ENCODE results near the gene GATAD1.
"Not testable (repeated sequence)": the region's sequence is repeated elsewhere in the genome, so short reads cannot be mapped to it uniquely, and the experiment has no call there.

The GATAD1 gene

DNA sequence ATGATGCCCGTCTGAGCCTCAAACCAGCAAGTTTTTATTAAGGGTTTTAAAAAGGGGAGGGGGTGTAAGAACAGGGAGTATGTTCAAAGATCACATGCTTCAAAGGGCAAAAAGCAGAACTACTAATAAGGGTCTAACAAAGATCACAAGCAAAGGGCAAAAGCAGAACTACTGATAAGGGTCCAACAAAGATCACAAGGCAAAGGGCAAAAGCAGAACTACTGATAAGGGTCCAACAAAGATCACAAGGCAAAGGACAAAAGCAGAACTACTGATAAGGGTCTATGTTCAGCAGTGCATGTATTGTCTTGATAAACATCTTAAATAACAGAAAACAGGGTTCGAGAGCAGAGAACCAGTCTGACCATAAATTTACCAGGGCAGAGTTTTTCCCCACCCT is 4.6 kb upstream of the GATAD1 start:
- not testable (repeated sequence) for H3K9me3 ChIP-seq (ENCODE audit: control insufficient read depth, low read depth, low read length); H3K27me3 ChIP-seq (ENCODE audit: control insufficient read depth, insufficient read depth, low read length); H3K4me3 ChIP-seq (ENCODE audit: low read length); H3K36me3 ChIP-seq (ENCODE audit: control insufficient read depth, low read depth, low read length); H3K9ac ChIP-seq (ENCODE audit: low read length); H3K27ac ChIP-seq (ENCODE audit: low read length); H3K4me1 ChIP-seq (ENCODE audit: control insufficient read depth, low read depth, low read length)

DNA sequence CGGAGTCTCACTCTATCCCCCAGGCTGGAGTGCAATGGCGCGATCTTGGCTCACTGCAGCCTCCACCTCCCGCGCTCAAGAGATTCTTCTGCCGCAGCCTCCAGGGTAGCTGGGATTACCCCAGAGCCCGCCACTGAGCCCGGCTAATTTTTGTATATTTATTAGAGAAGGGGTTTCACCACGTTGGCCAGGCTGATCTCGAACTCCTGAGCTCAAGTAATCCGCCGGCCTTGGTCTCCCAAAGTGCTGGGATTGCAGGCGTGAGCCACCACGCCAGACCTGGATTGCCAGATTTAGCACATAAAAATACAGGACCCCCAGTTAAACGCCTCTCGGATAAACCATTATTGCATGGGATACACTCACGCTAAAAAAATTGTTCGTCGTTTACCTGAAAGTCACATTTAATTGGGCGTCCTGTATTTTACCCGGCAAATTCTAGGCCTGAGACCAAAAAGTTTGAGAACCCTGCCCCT is 375 bp upstream of the GATAD1 start:
- H3K9me3 ChIP-seq (ENCODE audit: control insufficient read depth, low read depth, low read length), result no peaks in the 10 kb centered on the region
- H3K4me3 ChIP-seq (ENCODE audit: low read length), result peak overlapping the region; percentile 70
- peaks cover 3% of the 10 kb centered on the region for H3K4me1 ChIP-seq (ENCODE audit: control insufficient read depth, low read depth, low read length)
- H3K27me3 ChIP-seq (ENCODE audit: control insufficient read depth, insufficient read depth, low read length), result no peaks in the 10 kb centered on the region
- peak overlapping the region; percentile 83 for H3K9ac ChIP-seq (ENCODE audit: low read length)
- H3K36me3 ChIP-seq (ENCODE audit: control insufficient read depth, low read depth, low read length), result peaks cover 26% of the 10 kb centered on the region
- no peak overlapping the region for H3K27ac ChIP-seq (ENCODE audit: low read length)

DNA sequence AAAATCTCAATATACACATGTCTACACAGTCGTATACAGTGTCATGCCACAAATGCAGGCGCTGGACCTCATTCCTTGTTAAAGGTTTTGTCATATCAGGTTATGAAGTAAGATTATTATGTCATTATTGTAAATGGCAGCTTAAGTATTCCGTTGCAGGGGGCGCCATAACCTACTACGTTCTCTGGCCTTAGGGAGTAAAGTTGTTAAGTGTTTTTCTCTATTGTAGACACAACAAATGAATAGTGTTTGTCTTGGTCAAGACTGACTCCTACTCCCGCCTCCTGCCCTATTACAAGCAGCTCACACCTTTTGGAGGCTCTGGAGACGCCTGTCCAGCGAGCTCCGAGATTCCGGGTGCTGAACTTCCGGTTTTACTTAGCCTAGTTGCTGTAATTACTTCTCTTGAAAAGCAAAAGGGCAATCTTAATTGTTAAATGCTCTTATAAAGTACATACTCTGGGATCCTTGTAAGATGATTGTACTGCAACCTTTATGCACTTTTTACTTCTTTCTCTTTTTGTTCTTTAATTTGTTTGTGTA is 994 bp downstream of the GATAD1 start:
- Histone ChIP-seq H3K36me3 (ENCODE audit: control insufficient read depth, low read depth, low read length) (peaks cover 40% of the 10 kb centered on the region), H3K9me3 (ENCODE audit: control insufficient read depth, low read depth, low read length) (no peaks in the 10 kb centered on the region), H3K4me3 (ENCODE audit: low read length) (peak overlapping the region; percentile 70), H3K9ac (ENCODE audit: low read length) (peak overlapping the region; percentile 83), H3K27ac (ENCODE audit: low read length) (no peak overlapping the region), H3K27me3 (ENCODE audit: control insufficient read depth, insufficient read depth, low read length) (no peaks in the 10 kb centered on the region), H3K4me1 (ENCODE audit: control insufficient read depth, low read depth, low read length) (peaks cover 3% of the 10 kb centered on the region)

DNA sequence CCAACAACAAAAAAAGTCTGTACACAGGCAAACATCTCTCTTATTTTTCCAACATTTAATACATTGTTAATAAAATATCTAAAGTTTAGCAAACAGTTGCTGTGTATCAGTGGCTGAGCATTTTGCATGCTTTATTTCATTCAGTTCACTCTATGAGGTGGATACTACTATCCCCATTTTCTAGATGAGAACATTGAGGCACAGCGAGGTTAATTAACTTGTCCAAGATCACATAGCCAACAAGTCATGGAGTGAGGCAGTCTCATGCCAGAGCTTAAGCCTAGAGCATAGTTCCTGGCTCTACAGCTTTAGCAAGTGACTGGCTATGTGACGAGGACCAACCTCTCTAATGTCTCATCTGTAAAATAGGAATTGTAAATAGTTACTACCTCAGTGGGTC is 4.4 kb downstream of the GATAD1 start:
- H3K36me3 ChIP-seq (ENCODE audit: control insufficient read depth, low read depth, low read length), result peaks cover 74% of the 10 kb centered on the region
- H3K4me1 ChIP-seq (ENCODE audit: control insufficient read depth, low read depth, low read length), result peaks cover 3% of the 10 kb centered on the region

DNA sequence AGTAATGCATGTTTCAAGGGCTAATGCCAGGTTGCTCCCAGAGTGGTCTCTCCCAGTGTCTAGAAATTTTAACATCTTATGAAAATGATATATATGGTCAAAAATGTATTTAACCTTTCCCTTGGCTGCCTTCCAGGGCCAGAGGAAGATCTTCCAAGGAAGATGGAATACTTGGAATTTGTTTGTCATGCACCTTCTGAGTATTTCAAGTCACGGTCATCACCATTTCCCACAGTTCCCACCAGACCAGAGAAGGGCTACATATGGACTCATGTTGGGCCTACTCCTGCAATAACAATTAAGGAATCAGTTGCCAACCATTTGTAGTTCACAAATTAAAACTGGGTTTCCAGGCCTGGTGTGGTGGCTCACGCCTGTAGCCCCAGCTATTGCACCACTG is 9.0 kb downstream of the GATAD1 start:
- Histone ChIP-seq H3K9me3 (ENCODE audit: control insufficient read depth, low read depth, low read length) (no peaks in the 10 kb centered on the region), H3K27ac (ENCODE audit: low read length) (no peak overlapping the region), H3K9ac (ENCODE audit: low read length) (no peak overlapping the region), H3K4me3 (ENCODE audit: low read length) (no peak overlapping the region), H3K36me3 (ENCODE audit: control insufficient read depth, low read depth, low read length) (peaks cover 59% of the 10 kb centered on the region), H3K4me1 (ENCODE audit: control insufficient read depth, low read depth, low read length) (no peaks in the 10 kb centered on the region), H3K27me3 (ENCODE audit: control insufficient read depth, insufficient read depth, low read length) (no peaks in the 10 kb centered on the region)

More for the DNA sequence above, 4.4 kb downstream of the GATAD1 start:
- Histone ChIP-seq H3K9ac (ENCODE audit: low read length) (no peak overlapping the region), H3K9me3 (ENCODE audit: control insufficient read depth, low read depth, low read length) (no peaks in the 10 kb centered on the region), H3K27me3 (ENCODE audit: control insufficient read depth, insufficient read depth, low read length) (no peaks in the 10 kb centered on the region), H3K27ac (ENCODE audit: low read length) (no peak overlapping the region), H3K4me3 (ENCODE audit: low read length) (no peak overlapping the region)

DNA sequence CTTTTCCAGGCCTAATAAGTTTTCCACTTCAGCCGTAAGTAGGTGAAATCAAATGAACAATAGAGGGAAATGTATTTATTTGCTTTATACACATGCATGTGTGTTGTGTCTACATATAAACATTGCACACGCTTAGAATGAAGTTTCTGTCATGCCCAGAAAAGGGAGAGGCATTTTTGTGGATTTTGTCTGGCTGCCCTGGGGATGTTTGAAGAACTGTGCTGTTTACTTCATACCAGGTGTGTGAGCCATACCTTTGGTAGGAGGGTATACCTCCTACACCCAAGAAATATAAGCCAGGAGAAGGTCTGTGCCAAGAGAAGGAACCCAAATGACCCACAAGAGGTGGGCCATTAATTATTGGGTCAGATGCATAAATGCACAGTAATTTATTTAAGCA is 12.8 kb downstream of the GATAD1 start:
- Histone ChIP-seq H3K9me3 (ENCODE audit: control insufficient read depth, low read depth, low read length) (no peaks in the 10 kb centered on the region), H3K27ac (ENCODE audit: low read length) (no peak overlapping the region), H3K4me3 (ENCODE audit: low read length) (no peak overlapping the region), H3K36me3 (ENCODE audit: control insufficient read depth, low read depth, low read length) (peaks cover 20% of the 10 kb centered on the region), H3K27me3 (ENCODE audit: control insufficient read depth, insufficient read depth, low read length) (no peaks in the 10 kb centered on the region), H3K4me1 (ENCODE audit: control insufficient read depth, low read depth, low read length) (no peaks in the 10 kb centered on the region), H3K9ac (ENCODE audit: low read length) (no peak overlapping the region)

DNA sequence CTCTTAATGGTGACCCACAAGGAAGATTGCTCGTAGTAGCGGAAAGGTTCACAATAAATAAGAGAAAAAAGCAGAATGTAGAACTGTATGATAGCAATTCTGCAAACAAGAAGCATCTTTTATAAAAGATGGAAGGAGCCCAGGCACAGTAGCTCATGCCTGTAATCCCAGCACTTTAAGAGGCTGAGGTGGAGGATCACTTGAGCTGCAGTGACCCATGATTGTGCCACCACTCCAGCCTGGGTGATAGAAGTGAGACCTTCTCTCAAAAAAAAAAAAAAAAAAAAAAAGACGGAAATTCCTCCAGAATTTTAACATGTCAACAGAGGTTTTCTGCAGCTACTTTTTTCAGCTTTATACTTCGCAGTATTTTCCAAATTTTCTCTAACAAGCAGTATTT is 13.2 kb downstream of the GATAD1 start:
- Histone ChIP-seq H3K36me3 (ENCODE audit: control insufficient read depth, low read depth, low read length) (peaks cover 16% of the 10 kb centered on the region), H3K9me3 (ENCODE audit: control insufficient read depth, low read depth, low read length) (no peaks in the 10 kb centered on the region), H3K27ac (ENCODE audit: low read length) (no peak overlapping the region), H3K27me3 (ENCODE audit: control insufficient read depth, insufficient read depth, low read length) (no peaks in the 10 kb centered on the region), H3K4me1 (ENCODE audit: control insufficient read depth, low read depth, low read length) (no peaks in the 10 kb centered on the region), H3K9ac (ENCODE audit: low read length) (no peak overlapping the region), H3K4me3 (ENCODE audit: low read length) (no peak overlapping the region)

DNA sequence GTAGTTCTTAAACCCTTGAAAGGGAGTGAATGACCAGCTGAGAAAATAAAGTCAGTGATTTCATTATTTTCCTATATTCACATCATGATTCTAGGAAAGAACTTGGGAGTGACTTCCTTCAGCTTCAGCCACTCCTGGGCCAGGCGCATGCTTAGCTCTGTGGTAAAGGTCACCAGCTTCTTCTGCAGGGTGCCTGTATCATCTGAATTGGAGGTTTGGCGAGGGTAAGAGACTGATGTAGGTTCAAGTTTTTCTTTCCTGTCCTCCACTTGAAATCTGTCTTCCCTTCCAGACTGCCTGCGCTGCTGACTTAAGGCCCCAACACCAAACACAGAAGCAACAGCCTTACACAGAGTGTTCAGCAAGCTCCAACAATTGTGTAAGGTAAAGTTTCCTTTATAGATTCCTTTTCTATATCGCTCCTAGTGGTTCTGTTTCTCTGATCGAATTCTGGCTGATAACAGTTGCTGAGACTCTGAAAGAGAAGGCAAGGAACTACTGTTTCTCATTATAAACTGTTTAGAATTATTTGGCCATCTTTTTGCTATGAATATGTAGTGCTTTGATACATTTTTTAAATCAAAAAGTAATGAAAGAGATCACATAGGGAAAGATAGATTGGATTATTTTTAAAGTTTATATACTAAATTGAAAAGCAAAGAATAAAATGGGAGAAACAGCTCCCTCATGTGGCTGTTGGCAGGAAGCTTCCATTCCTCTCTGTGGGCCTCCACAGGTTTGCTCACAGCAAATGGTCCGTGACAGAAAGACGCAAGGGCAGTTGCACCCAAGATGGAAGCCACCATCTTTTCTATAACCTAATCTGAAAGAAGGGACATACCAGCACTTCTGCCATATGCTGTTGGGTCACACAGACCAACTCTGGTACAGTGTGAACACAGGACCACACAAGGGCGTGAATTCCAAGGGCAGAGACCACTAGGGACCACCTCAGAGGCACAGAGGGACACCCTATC is 14.0 kb downstream of the GATAD1 start:
- Histone ChIP-seq H3K27me3 (ENCODE audit: control insufficient read depth, insufficient read depth, low read length) (no peaks in the 10 kb centered on the region), H3K9ac (ENCODE audit: low read length) (no peak overlapping the region), H3K4me3 (ENCODE audit: low read length) (no peak overlapping the region), H3K27ac (ENCODE audit: low read length) (no peak overlapping the region), H3K36me3 (ENCODE audit: control insufficient read depth, low read depth, low read length) (peaks cover 8% of the 10 kb centered on the region), H3K4me1 (ENCODE audit: control insufficient read depth, low read depth, low read length) (no peaks in the 10 kb centered on the region), H3K9me3 (ENCODE audit: control insufficient read depth, low read depth, low read length) (no peaks in the 10 kb centered on the region)

DNA sequence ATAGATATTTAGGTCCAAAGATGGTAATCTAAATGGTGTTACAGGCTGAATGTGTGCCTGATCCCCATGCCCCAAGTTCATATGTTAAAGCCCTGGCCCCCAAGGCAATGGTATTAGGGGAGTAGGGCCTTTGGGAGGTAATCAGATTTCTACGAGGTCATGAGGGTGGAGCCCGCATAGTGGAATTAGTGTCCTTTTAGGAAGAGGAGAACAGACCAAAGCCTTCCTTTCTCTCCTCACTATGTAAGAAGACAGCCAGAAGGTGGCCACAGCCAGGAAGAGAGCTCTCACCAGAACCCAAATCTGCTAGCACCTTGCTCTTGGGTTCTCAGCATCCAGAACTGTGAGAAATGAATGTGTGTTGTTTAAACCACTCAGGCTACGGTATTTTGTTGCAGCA is 15.3 kb downstream of the GATAD1 start:
- Histone ChIP-seq H3K9ac (ENCODE audit: low read length) (no peak overlapping the region), H3K36me3 (ENCODE audit: control insufficient read depth, low read depth, low read length) (peaks cover 3% of the 10 kb centered on the region), H3K27me3 (ENCODE audit: control insufficient read depth, insufficient read depth, low read length) (no peaks in the 10 kb centered on the region), H3K4me3 (ENCODE audit: low read length) (no peak overlapping the region), H3K4me1 (ENCODE audit: control insufficient read depth, low read depth, low read length) (no peaks in the 10 kb centered on the region), H3K9me3 (ENCODE audit: control insufficient read depth, low read depth, low read length) (no peaks in the 10 kb centered on the region), H3K27ac (ENCODE audit: low read length) (no peak overlapping the region)

DNA sequence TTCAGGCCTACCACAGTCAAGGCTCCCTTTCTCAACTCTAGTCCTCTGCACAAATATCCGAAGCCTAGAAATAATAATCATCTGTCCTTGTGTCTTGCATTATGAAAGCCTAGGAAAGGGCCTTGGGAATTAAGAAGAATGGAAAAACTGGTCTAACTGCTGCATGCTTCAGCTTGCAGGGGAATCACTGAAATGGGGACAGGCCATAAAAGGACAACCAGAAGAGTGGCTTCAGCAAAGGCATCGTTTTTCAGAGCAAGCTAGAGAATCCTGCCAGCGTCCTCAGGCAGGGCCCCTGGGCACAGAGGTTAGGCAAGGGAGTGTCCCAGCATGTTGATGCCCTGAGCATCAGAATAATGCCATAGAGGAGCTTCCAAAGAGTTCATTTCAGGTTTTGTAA is 17.2 kb downstream of the GATAD1 start:
- Histone ChIP-seq H3K27ac (ENCODE audit: low read length) (no peak overlapping the region), H3K9ac (ENCODE audit: low read length) (no peak overlapping the region), H3K9me3 (ENCODE audit: control insufficient read depth, low read depth, low read length) (no peaks in the 10 kb centered on the region), H3K4me3 (ENCODE audit: low read length) (no peak overlapping the region), H3K27me3 (ENCODE audit: control insufficient read depth, insufficient read depth, low read length) (no peaks in the 10 kb centered on the region), H3K36me3 (ENCODE audit: control insufficient read depth, low read depth, low read length) (no peaks in the 10 kb centered on the region), H3K4me1 (ENCODE audit: control insufficient read depth, low read depth, low read length) (no peaks in the 10 kb centered on the region)

DNA sequence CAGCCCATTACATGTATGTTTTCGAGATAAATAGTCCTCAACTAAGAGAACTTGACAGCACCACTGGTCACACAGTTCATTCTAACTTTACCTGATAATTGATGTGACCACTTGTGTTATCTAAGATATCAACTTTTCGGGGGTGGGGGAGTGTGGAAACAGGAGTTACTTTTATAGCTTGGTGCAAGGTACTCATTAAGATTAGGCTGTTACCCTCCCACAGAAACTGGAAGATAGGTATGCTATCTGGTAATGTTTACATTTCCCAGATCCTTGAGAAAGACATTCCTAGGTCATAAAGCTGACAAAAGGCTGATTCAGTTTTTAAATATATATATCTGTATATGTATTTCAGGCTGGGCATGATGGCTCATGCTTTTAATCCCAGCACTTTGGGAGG is 19.4 kb downstream of the GATAD1 start:
- H3K36me3 ChIP-seq (ENCODE audit: control insufficient read depth, low read depth, low read length), result no peaks in the 10 kb centered on the region
- no peaks in the 10 kb centered on the region for H3K4me1 ChIP-seq (ENCODE audit: control insufficient read depth, low read depth, low read length)
- no peak overlapping the region for H3K4me3 ChIP-seq (ENCODE audit: low read length)
- H3K27ac ChIP-seq (ENCODE audit: low read length), result no peak overlapping the region
- no peaks in the 10 kb centered on the region for H3K27me3 ChIP-seq (ENCODE audit: control insufficient read depth, insufficient read depth, low read length)
- H3K9me3 ChIP-seq (ENCODE audit: control insufficient read depth, low read depth, low read length), result no peaks in the 10 kb centered on the region
- H3K9ac ChIP-seq (ENCODE audit: low read length), result no peak overlapping the region

DNA sequence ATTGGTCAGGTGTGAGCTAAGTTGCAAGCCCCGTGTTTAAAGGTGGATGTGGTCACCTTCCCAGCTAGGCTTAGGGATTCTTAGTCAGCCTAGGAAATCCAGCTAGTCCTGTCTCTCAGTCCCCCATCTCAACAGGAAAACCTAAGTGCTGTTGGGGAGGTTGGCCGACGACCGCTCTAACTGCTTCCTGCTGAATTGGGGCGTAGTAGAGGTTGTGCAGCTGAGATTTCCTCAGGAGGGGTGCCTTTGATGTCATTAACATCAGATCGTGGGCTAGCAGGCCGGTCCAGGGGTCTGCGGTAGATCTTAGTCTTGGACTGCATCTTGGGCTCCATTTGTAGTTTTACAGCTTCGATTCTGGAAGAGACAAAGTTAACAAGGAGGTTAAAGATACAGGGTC is 21.3 kb downstream of the GATAD1 start:
- not testable (repeated sequence) for H3K27ac ChIP-seq (ENCODE audit: low read length); H3K27me3 ChIP-seq (ENCODE audit: control insufficient read depth, insufficient read depth, low read length); H3K9me3 ChIP-seq (ENCODE audit: control insufficient read depth, low read depth, low read length); H3K4me3 ChIP-seq (ENCODE audit: low read length); H3K36me3 ChIP-seq (ENCODE audit: control insufficient read depth, low read depth, low read length); H3K9ac ChIP-seq (ENCODE audit: low read length); H3K4me1 ChIP-seq (ENCODE audit: control insufficient read depth, low read depth, low read length)
